H1 (cell line): ENCODE results near the gene SLC22A3. TPM values are rescaled to one million over a fixed set of nuclear protein-coding genes. Genes with fewer than 3 reads are reported as not detected.

Experiments
- CTBP2 ChIP-seq: IDR thresholded peaks from 2 replicates; pipeline ENCODE4 v1.7.0; 2011; ENCODE audit warnings: borderline replicate concordance, mild to moderate bottlenecking, moderate library complexity, mixed read lengths, low read length; ENCODE audit not compliant: insufficient read depth, insufficient read length
- polyA plus RNA-seq, 7 experiments: library from polyadenylated mRNA; depleted of rRNA in 3 of 7; stranded (reverse) in 5 of 7; unstranded in 2 of 7; fragments of >200 nt in 5 of 7; fragments of 200-250 nt in 2 of 7; gene quantifications; 1 replicate in 5 of 7; 2 replicates in 1 of 7; 4 replicates in 1 of 7; pipeline versions ENCODE4 v1.2.1 to v1.2.3, GENCODE V29; 2011 to 2013; ENCODE audit warnings: missing spikeins in 2 of 7, mixed read lengths in 2 of 7
- total RNA-seq: library from RNA; stranded (reverse); fragmentation: NEBNext Ultra II Directional; extraction: Animal tissue kit (Norgen Biotek cat#: 25700); gene quantifications from 2 replicates; pipeline ENCODE4 v1.2.1, GENCODE V29; 2021

The SLC22A3 gene
- total and polyA plus RNA-seq, 2 of the 8 experiments (the other 6 are each of a cell fraction or from before 2014, with no cell fraction given), result 1.0 to 2.9 TPM

GRCh38 chr6:160455081-160455480 lies 106.9 kb downstream of the SLC22A3 start (continued):
- TF ChIP-seq CTBP2, result no peak
